AG09319 (cell line): ENCODE results near the gene NLE1.

Source experiments
- DNase-seq: peaks from one replicate; pipeline ENCODE4 v3.0.0-alpha.2; 2010; ENCODE audit warnings: low read depth; ENCODE audit errors: extremely low read depth
- TF ChIP-seq, protein P1 (sequence below): IDR thresholded peaks from 2 replicates; pipeline ENCODE4 v1.5.1; 2011; ENCODE audit warnings: low read depth, mild to moderate bottlenecking, inconsistent platforms, low read length, moderate library complexity

Gene NLE1

DNA sequence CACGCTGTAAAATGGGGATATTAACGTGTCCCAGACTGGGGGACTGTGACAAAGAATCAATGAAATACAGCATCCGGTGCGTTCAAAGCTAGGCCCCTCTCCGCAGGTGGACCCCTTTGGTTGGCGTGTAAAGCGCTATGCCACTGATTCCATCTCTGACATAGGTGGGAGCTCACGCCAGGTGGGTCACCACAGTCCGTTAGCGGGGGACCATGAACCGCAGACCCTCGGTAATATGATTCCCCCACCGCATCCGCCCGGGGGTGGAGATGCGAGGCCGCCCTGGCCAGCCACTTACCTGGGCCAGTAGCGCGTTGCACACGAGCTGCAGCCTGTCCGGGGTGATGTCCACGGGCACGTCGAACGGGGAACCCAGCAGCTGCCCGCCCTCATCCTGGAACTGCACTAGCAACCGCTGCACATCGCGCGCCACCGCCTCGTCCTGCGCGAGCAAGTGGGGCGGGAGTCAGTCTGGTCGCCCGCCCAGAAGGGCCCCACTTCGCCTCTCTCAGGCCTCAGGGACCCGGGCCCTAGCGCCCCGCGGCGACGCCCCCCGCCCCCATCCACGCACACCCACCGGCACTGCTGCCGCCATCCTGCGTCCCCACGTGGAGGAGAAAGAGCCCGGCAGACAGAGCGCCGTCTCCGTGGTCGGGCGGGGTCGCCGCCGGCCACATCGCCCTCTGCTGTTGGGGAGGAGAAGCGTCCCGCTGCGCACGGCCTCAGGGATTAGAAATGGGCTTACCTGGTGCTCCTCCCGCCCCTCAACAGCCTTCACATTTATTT is at the start of gene NLE1:
Gene NLE1, minus strand, starts transcription at position 623 of the 786 bp plus-strand sequence. Its CDS starts 28 bp downstream, at position 595.
- peak; percentile 38 for DNase-seq
- TF ChIP-seq, protein P1, sequence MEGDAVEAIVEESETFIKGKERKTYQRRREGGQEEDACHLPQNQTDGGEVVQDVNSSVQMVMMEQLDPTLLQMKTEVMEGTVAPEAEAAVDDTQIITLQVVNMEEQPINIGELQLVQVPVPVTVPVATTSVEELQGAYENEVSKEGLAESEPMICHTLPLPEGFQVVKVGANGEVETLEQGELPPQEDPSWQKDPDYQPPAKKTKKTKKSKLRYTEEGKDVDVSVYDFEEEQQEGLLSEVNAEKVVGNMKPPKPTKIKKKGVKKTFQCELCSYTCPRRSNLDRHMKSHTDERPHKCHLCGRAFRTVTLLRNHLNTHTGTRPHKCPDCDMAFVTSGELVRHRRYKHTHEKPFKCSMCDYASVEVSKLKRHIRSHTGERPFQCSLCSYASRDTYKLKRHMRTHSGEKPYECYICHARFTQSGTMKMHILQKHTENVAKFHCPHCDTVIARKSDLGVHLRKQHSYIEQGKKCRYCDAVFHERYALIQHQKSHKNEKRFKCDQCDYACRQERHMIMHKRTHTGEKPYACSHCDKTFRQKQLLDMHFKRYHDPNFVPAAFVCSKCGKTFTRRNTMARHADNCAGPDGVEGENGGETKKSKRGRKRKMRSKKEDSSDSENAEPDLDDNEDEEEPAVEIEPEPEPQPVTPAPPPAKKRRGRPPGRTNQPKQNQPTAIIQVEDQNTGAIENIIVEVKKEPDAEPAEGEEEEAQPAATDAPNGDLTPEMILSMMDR: peak; percentile 91

- TF ChIP-seq, protein P1: no peak
- no peak for DNase-seq
Observed at GRCh38 chr17:35191001-35191695, 49.0 kb upstream of the NLE1 start.

GRCh38 chr17:35189291-35189690 is 47.2 kb upstream of the NLE1 start:
- no peak for DNase-seq
- TF ChIP-seq, protein P1: no peak

GRCh38 chr17:35188111-35188510 is 46.0 kb upstream of the NLE1 start:
- DNase-seq: no peak
- TF ChIP-seq, protein P1: no peak

DNA sequence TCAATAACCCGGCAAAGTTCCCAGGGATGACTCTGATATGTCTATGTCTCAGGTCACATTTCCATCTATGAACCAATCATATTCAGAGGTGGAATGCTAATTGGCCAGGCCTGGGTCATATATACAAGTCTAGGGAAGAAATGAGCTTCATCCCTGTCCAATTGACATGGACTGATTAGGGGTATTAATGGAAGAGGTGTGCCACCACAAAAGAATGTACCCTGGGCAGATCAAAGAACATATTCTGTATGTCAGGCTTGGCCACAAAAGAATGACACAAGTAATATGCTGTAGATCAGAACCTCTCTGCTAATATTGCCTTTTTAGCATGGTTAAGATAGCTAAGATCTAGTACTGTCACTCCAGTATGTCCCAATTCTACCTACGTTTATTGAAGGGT is 45.4 kb upstream of the NLE1 start:
- TF ChIP-seq, protein P1: no peak
- no peak for DNase-seq

DNA sequence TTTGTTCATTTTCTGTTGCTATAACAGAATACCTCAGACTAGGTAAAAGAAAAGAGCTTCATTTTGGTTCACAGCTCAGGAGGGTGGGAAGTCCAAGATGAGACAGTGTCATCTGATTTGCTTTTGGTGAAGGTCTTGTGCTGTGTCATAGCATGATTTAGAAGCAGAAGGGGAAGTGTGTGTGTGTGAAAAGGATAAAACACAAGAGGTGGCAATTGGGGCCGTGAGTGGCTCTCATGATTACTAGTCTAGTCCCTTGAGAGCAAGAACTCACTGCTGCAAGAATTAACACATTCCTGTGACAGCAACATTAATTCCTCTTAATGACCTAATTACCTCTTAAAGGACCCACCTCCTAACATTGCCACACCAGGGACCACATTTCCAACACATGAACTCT is 43.7 kb upstream of the NLE1 start:
- no peak for DNase-seq
- TF ChIP-seq, protein P1: no peak

DNA sequence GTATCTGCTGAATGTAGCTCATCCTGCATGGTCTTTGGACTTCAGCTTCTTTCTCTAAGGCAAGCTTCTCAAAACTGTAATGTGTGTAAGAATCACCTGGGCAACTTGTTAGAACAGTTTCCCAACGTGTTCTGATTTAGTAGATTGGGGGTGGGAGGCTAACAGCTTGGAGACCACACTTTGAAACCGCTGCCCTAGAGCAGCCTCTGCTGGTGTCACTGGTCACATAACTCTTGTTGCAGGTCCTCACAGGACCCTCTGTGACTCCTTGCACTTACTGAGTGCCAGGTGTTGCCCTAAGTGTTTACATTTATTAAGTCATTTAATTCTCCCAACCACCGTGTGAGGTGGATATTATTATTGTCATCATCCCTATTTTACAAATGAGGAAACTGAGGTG is 42.2 kb upstream of the NLE1 start:
- TF ChIP-seq, protein P1: no peak
- no peak for DNase-seq
